Activated CD4-positive, alpha-beta memory T cell treated with anti-CD3 and anti-CD28 coated beads, Interleukin-2, amount 10 ng/mL, durations not matched to agents 7 days and 5 days (primary cell): Measurements from ENCODE around the gene LRP1-AS. TPM values are rescaled to one million over a fixed set of nuclear protein-coding genes. Genes with fewer than 3 reads are reported as not detected.
A peak's percentile ranks its signal among the peaks of the same experiment; 100 is the strongest.

Experiments used
- CTCF ChIA-PET: fragments of 350-600 bp; sonication (Branson Sonifier 250); formaldehyde crosslinking; loops from one replicate; lab custom pipeline; 2021; ENCODE audit warnings: antibody characterized with exemption, inconsistent platforms; lab: Charles Lee
- POLR2A ChIA-PET: fragments of 350-600 bp; sonication (Branson Sonifier 250); formaldehyde crosslinking; loops from one replicate; lab custom pipeline; 2021; ENCODE audit warnings: antibody characterized with exemption; lab: Charles Lee
- DNase-seq: peaks from one replicate; pipeline ENCODE4 v3.0.0-alpha.2; 2020
- H3K27ac Mint-ChIP-seq: one replicate; pipeline ENCODE4 v1.8.0; 2021; ENCODE audit warnings: mild to moderate bottlenecking, mixed read lengths
- H3K27me3 Mint-ChIP-seq: one replicate; pipeline ENCODE4 v1.8.0; 2021; ENCODE audit warnings: mixed read lengths
- H3K36me3 Mint-ChIP-seq: one replicate; pipeline ENCODE4 v1.8.0; 2021; ENCODE audit warnings: low read depth, mixed read lengths
- H3K4me1 Mint-ChIP-seq: one replicate; pipeline ENCODE4 v1.8.0; 2021; ENCODE audit warnings: mixed read lengths
- H3K4me3 Mint-ChIP-seq: one replicate; pipeline ENCODE4 v1.8.0; 2021; ENCODE audit warnings: mild to moderate bottlenecking, mixed read lengths
- H3K9me3 Mint-ChIP-seq: one replicate; pipeline ENCODE4 v1.8.0; 2021; ENCODE audit warnings: mixed read lengths
- total RNA-seq, 2 experiments: library from RNA; stranded (reverse); gene quantifications; one replicate each; pipeline ENCODE4 v1.2.3, GENCODE V29; 2021

LRP1-AS gene
- total RNA-seq, 2 experiments from 2014 or later, result not detected

DNA sequence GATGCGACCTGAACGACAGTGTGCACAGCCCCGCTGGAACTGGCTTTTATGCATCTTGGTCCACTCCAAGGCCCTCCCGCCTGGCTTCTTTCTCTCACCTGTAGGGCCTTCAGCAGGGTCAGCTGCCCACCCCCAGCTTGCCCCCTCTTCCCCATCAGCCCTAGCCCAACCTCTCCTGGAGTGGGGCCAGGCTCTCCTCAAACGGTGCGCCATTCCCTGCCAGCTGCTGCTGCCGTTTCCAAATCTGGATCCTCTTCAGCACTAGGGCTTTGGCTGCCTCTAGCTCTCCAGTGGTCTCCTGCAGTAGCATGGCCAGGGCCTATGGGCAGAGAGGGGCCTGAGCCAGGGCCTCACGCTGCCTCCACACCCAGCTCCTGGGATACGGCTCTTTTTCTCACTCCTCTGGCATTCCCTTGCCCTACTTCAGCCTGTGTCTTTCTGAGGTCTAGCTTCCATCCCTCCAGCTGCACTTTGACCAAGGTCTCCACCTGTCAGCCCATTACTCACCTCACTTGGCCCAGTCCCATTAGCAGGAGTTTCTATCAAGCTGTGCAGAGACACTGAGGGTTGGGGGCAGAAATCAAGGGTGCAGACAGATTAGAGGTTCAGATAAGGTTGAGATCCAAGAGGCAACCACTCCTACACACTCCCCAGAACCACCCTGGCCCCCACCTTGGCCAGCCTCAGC, 41.3 kb downstream of the LRP1-AS start:
- H3K4me1 Mint-ChIP-seq, result peaks cover 39% of the 10 kb centered on the region
- DNase-seq, result no peak
- no peak overlapping the region for H3K27ac Mint-ChIP-seq
- no peaks in the 10 kb centered on the region for H3K27me3 Mint-ChIP-seq
- H3K36me3 Mint-ChIP-seq, result peaks cover 46% of the 10 kb centered on the region
- H3K4me3 Mint-ChIP-seq, result no peak overlapping the region
- POLR2A ChIA-PET, result interaction anchor here (0.9 to 8.0 kb wide), 3 partner anchors 13 to 37 kb away, joined by 3 to 247 read pairs (median 4); partner anchors contain the start of genes NAB2 and NEMP1
- H3K9me3 Mint-ChIP-seq, result no peaks in the 10 kb centered on the region
- CTCF ChIA-PET, result interaction anchor here (1.1 kb wide), 1 partner anchor 37 kb away, joined by 3 read pairs; no protein-coding TSS in a partner anchor

DNA sequence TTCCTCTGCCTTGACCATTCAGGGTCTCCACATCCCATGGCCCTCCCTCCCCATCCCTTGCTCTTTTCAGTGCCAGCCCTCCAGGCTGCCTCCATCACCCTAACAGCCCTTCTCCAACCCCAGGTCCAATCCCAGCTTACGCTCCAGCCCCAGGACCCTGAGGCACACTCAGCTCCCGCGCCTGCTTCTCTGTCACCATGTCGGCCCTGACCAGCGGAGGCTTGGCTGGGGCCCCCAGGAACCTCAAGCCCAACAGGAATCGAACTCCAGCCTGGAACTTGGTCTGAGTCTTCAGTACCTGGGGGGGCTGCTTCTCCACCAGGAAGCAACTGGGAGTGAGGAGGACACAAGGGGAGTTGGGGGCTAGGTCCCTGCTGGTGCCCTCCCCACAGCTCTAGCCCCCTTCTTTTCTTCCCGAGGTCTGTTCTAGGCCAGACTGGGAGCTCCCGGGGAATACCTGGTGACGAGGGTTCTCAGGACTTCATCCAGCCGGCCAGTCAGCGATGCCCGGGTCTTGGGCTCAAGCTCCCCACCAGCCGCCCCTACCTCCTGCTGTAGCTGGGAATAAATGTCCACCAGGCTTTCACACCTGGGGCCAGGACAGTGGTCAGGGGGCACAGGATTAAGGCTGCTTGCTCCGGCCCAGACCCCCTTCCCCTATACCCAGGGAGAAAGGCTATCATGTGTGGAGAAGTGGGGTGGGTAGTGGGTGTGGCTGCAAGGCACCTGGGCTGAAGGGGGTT, 42.2 kb downstream of the LRP1-AS start:
- Mint-ChIP-seq H3K9me3 (no peaks in the 10 kb centered on the region), H3K4me1 (peaks cover 40% of the 10 kb centered on the region), H3K4me3 (no peak overlapping the region), H3K36me3 (peaks cover 46% of the 10 kb centered on the region), H3K27ac (no peak overlapping the region), H3K27me3 (no peaks in the 10 kb centered on the region)
- CTCF ChIA-PET, result no interaction called here
- DNase-seq, result no peak
- POLR2A ChIA-PET, result interaction anchor here (0.9 to 8.0 kb wide), 3 partner anchors 12 to 36 kb away, joined by 3 to 247 read pairs (median 4); partner anchors contain the start of genes NAB2 and NEMP1

DNA sequence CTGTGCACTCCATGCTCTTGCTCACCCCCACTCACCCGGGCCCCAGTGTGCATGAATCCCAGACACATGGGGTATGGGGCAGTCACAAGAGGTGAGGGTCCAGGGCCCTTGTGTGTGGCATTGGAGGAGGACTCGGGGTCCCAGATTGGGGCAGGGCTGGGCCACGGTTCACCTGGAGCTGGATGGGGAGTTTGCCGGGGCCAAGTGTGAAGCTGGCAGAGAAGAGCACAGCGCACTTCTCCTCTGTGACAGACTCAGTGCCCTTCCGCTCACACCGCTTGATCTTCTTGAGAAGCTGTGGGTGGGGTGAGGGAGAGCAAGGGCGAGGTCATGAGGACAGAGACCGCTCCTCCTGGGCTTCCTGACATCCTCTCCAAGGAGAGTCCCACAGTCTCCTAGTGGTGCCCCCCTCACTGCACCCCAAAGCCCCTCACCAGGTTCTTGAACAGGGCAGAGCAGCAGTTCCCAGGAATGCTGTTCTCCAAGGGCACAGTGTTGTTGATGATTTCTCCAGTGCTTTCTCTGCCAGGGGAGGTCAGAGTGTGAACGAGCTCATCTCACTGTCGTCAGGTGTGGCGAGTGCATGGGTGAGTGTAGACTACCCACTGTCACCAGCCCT, 43.0 kb downstream of the LRP1-AS start:
- H3K27ac Mint-ChIP-seq, result no peak overlapping the region
- peaks cover 51% of the 10 kb centered on the region for H3K36me3 Mint-ChIP-seq
- peaks cover 36% of the 10 kb centered on the region for H3K4me1 Mint-ChIP-seq
- CTCF ChIA-PET, result interaction anchor here (1.0 to 2.9 kb wide), 3 partner anchors 8 to 11 kb away, joined by 3 to 9 read pairs (median 3); no protein-coding TSS in a partner anchor
- no peaks in the 10 kb centered on the region for H3K27me3 Mint-ChIP-seq
- POLR2A ChIA-PET, result interaction anchor here (1.1 to 1.8 kb wide), 2 partner anchors 26 to 44 kb away, joined by 3 to 4 read pairs; partner anchors contain the start of gene NEMP1
- H3K4me3 Mint-ChIP-seq, result no peak overlapping the region
- DNase-seq, result no peak
- H3K9me3 Mint-ChIP-seq, result no peaks in the 10 kb centered on the region

DNA sequence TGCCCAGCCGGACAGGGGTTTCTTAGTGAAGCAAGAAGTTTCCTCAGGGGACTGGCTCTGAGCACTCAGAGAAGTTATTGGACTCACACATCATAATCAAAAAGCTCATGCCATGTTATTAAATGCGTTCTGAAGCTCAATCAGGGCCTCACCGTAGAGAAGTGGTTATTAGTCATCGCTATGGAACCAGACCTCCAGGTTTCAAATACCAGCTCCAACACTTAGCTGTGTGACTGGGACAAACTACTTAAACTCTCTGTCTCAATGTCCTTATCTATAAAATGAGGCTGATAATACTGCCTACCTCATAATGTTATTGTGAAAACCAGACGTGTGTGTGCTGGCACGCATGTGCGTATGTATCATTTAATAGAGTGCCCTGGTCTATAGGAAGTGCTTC, 43.6 kb downstream of the LRP1-AS start:
- Mint-ChIP-seq H3K4me1 (peaks cover 36% of the 10 kb centered on the region), H3K4me3 (no peak overlapping the region), H3K9me3 (no peaks in the 10 kb centered on the region), H3K27me3 (no peaks in the 10 kb centered on the region), H3K27ac (no peak overlapping the region), H3K36me3 (peaks cover 56% of the 10 kb centered on the region)
- ChIA-PET CTCF (interaction anchor here (1.0 to 2.9 kb wide), 3 partner anchors 8 to 12 kb away, joined by 3 to 9 read pairs (median 3); no protein-coding TSS in a partner anchor), POLR2A (interaction anchor here (1.1 to 1.8 kb wide), 2 partner anchors 25 to 45 kb away, joined by 3 to 4 read pairs; partner anchors contain the start of gene NEMP1)
- no peak for DNase-seq

DNA sequence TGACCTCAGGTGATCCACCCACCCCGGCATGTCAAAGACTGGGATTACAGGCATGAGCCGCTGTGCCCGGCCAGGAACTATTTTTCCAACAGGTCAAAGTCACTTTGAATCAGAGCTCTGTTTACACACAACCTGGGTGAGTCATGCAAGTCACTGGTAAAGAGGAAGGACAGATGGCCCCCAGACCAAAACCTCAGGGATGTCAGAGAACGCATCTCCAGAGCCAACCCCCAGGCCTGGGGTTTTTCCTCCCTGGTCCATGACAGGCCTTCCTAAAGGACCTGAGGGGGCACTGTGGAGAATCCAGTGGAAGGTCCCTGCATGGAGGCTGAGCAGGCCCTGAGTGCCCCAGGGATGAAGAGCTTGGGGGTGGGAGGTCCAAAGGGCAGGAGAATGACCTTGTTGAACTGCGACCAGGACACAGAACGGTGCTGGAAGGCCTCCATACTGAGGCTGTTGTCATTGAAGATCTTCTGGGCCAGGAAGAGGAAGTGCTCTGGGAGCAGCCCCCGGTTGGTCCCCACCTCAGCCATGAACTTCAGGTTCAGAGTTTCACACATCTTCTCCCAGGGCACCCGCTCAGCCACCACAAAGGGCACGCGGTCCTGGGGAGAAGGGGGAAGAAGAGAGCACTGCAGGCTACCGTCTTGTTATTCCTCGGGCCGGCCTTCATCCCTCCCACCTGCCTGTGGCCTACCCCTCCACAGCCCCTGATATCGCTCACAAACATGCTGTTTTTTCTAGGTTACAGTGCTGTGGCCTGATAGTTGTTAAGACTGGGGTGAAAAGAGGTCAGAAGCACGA, 45.3 kb downstream of the LRP1-AS start:
- peaks cover 21% of the 10 kb centered on the region for H3K4me1 Mint-ChIP-seq
- peak overlapping the region; percentile 26 for H3K27ac Mint-ChIP-seq
- ChIA-PET POLR2A (interaction anchor here (0.8 to 1.0 kb wide), 2 partner anchors 8 to 10 kb away, joined by 4 to 5 read pairs; no protein-coding TSS in a partner anchor), CTCF (interaction anchor here (2.9 kb wide), 1 partner anchor 10 kb away, joined by 9 read pairs; no protein-coding TSS in a partner anchor)
- H3K27me3 Mint-ChIP-seq, result no peaks in the 10 kb centered on the region
- no peaks in the 10 kb centered on the region for H3K9me3 Mint-ChIP-seq
- H3K36me3 Mint-ChIP-seq, result peaks cover 55% of the 10 kb centered on the region
- no peak overlapping the region for H3K4me3 Mint-ChIP-seq
- DNase-seq, result no peak

DNA sequence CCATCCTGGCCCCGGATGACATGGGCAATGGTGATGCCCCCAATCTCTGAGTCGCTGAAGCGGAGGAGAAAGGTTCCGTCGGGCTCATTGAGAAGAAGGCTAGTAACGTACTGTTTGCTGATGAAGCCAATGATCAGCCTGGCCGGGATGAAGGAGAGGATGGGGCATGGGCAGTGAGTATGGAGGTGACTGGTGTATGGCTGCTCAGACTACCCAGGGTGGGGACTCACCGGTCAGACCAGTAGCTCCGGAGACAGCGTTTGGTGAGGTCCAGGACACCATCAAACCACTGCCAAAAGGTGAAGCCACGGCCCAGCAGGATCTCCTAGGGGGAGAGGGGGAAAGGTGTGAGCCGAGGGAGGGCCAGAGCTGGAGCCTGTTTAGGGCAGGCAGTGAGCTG, 47.7 kb downstream of the LRP1-AS start:
- POLR2A ChIA-PET, result interaction anchor here (0.7 to 14.8 kb wide), 5 partner anchors 9 to 73 kb away, joined by 3 to 247 read pairs (median 10); partner anchors contain the start of genes NAB2, NEMP1 and STAT6
- Mint-ChIP-seq H3K36me3 (peaks cover 51% of the 10 kb centered on the region), H3K4me1 (peaks cover 20% of the 10 kb centered on the region), H3K9me3 (no peaks in the 10 kb centered on the region), H3K4me3 (no peak overlapping the region), H3K27ac (no peak overlapping the region), H3K27me3 (no peaks in the 10 kb centered on the region)
- CTCF ChIA-PET, result interaction anchor here (0.8 to 8.3 kb wide), 4 partner anchors 11 to 31 kb away, joined by 3 to 69 read pairs (median 6); partner anchors contain the start of gene STAT6
- DNase-seq, result no peak

DNA sequence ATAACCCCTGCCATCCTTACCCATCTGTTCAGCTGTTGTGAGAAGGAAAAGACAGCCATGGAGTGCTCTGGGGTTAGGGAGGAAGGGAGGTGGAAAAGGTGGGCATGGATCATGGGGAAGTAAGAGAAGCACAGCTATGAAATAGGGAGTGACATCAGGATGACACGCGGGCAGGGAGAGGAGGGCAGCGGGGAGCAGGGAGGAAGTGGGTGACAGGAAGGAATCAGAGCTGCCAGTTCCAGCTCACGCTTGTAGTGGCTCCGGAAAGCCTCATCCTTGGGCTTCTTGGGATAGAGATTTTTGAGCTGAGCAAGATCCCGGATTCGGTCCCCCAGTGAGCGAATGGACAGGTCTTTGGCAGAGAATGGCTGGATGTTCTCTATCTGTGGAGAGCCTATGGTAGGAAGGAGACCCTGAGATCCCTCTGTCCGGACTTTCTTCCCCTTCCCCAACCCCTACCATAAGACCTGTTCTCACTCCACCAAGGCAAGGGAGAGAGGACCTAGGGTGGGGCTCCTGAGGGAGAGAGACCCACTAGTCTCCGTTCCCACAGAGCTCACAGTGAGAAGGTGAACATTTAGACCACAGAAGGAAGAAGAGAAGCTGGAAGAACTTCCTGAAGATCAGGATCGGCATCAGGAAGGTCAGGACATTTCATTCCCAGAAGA, 48.2 kb downstream of the LRP1-AS start:
- Mint-ChIP-seq H3K4me1 (peaks cover 26% of the 10 kb centered on the region), H3K27ac (peak overlapping the region; percentile 14), H3K27me3 (no peaks in the 10 kb centered on the region), H3K9me3 (no peaks in the 10 kb centered on the region), H3K4me3 (no peak overlapping the region), H3K36me3 (peaks cover 45% of the 10 kb centered on the region)
- DNase-seq, result no peak
- ChIA-PET CTCF (interaction anchor here (0.8 to 8.3 kb wide), 4 partner anchors 8 to 30 kb away, joined by 3 to 69 read pairs (median 6); partner anchors contain the start of gene STAT6), POLR2A (interaction anchor here (1.1 to 14.8 kb wide), 5 partner anchors 10 to 35 kb away, joined by 3 to 247 read pairs (median 10); partner anchors contain the start of genes NAB2, NEMP1 and STAT6)

DNA sequence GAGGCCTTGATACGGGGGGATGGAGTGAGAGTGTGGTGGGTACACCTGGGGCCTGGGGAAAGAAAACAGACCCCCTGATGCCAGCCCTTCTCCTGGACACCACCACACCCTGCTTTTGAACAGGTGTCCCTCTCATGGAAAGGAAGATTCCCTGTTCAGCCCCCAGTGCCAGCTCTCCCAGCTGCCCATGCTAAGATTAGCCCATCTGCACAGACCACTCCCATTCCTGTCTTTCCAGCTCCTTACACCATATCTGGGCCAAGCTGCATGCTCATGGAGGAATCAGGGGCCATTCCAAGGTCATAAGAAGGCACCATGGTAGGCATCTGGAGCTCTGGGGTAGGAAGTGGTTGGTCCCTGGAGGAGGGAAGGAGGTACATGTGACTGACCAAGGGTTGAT, 48.9 kb downstream of the LRP1-AS start:
- DNase-seq, result no peak
- peaks cover 29% of the 10 kb centered on the region for H3K4me1 Mint-ChIP-seq
- no peaks in the 10 kb centered on the region for H3K27me3 Mint-ChIP-seq
- H3K27ac Mint-ChIP-seq, result peak overlapping the region; percentile 14
- H3K9me3 Mint-ChIP-seq, result no peaks in the 10 kb centered on the region
- peaks cover 44% of the 10 kb centered on the region for H3K36me3 Mint-ChIP-seq
- ChIA-PET CTCF (interaction anchor here (1.0 to 8.3 kb wide), 3 partner anchors 9 to 27 kb away, joined by 3 to 69 read pairs (median 6); partner anchors contain the start of gene STAT6), POLR2A (interaction anchor here (1.1 to 14.8 kb wide), 4 partner anchors 10 to 34 kb away, joined by 3 to 247 read pairs (median 22); partner anchors contain the start of genes NAB2, NEMP1 and STAT6)
- H3K4me3 Mint-ChIP-seq, result no peak overlapping the region

DNA sequence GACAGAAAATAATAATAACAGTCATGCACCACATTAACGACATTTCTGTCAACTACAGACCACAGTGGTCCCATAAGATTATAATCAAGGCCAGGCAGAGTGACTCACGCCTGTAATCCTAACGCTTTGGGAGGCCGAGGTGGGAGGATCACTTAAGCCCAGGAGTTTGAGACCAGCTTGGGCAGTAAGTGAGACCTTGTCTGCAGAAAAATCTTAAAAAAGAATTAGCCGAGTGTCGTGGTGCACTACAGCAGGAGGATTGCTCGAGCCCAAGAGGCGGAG, 49.9 kb downstream of the LRP1-AS start:
- Mint-ChIP-seq H3K4me3 (no peak overlapping the region), H3K27ac (no peak overlapping the region), H3K36me3 (peaks cover 45% of the 10 kb centered on the region), H3K9me3 (no peaks in the 10 kb centered on the region), H3K27me3 (no peaks in the 10 kb centered on the region), H3K4me1 (peaks cover 39% of the 10 kb centered on the region)
- DNase-seq, result no peak
- POLR2A ChIA-PET, result interaction anchor here (1.3 to 14.8 kb wide), 4 partner anchors 9 to 19 kb away, joined by 3 to 247 read pairs (median 22); partner anchors contain the start of genes NAB2, NEMP1 and STAT6
- CTCF ChIA-PET, result interaction anchor here (1.0 to 8.3 kb wide), 3 partner anchors 13 to 28 kb away, joined by 4 to 69 read pairs (median 5); partner anchors contain the start of genes NEMP1 and STAT6

DNA sequence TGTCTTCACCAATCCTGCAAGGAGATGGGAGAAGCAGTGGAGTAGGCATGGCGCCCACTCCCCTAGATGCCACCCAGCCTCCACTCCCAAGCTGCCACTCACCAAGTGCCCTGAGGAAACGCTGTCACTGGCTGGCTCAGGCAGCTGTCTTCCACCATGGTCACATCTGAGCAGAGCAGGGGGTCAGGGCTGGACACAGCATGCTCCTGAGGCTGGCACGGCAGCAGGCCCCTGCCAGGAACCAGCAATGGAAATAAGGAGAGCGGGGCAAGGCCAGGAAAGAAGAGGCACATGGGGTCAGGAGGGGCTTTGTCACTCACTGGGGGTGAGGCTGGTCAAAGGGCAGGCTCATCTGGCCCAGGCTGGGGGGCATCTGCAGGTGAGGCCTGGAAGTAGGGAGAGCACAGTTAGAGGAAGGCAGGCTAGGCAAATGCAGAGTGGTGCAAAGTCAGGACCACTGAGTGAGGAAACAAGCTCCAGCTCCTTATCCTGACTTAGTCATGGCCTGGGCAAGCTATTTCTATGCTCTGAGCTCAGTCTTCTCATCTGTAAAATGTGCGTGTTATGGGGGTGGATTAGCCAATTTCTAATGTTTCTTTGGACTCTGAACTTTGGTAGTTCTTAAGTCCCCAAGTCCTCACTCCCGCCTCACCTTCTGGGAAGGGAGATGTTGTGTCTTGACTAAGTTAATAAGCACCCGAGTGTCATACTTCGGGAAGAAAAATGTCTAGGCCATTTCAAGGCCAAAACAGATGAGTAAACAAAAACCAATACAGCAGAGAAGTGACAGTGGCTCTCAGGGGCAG, 50.5 kb downstream of the LRP1-AS start:
- Mint-ChIP-seq H3K4me3 (no peak overlapping the region), H3K9me3 (no peaks in the 10 kb centered on the region), H3K4me1 (peaks cover 35% of the 10 kb centered on the region), H3K36me3 (peaks cover 42% of the 10 kb centered on the region), H3K27me3 (no peaks in the 10 kb centered on the region), H3K27ac (no peak overlapping the region)
- POLR2A ChIA-PET, result interaction anchor here (1.3 to 14.8 kb wide), 3 partner anchors 8 to 18 kb away, joined by 3 to 247 read pairs (median 33); partner anchors contain the start of genes NAB2, NEMP1 and STAT6
- CTCF ChIA-PET, result interaction anchor here (1.0 to 8.3 kb wide), 5 partner anchors 14 to 28 kb away, joined by 3 to 69 read pairs (median 4); partner anchors contain the start of genes NEMP1 and STAT6
- DNase-seq, result no peak
